Smooth muscle cell (in vitro differentiated cells): ENCODE data around the gene MICAL1. TPM values are rescaled to one million over a fixed set of nuclear protein-coding genes. Genes with fewer than 3 reads are reported as not detected.

Experiments used
- DNase-seq: peaks from one replicate; lab custom pipeline; 2025; ENCODE audit not compliant: unreplicated experiment; lab: John Stamatoyannopoulos, UW
- H2AFZ ChIP-seq: fragments of 200-600 bp; sonication (generic); 2 replicates; pipeline ENCODE4 v1.6.0; 2016; ENCODE audit warnings: antibody characterized with exemption, low read depth, mild to moderate bottlenecking
- H3F3A ChIP-seq: fragments of 200-600 bp; sonication (generic); 2 replicates; pipeline ENCODE4 v1.6.0; 2017; ENCODE audit warnings: antibody characterized with exemption, low read depth
- H3K27ac ChIP-seq: fragments of 200-600 bp; sonication (generic); 2 replicates; pipeline ENCODE4 v1.5.1; 2016; ENCODE audit warnings: low read depth, mild to moderate bottlenecking
- H3K27me3 ChIP-seq: fragments of 200-600 bp; sonication (generic); 2 replicates; pipeline ENCODE4 v1.6.1; 2016; ENCODE audit warnings: low read depth, mild to moderate bottlenecking
- H3K36me3 ChIP-seq: fragments of 200-600 bp; sonication (generic); 2 replicates; pipeline ENCODE4 v1.5.1; 2016; ENCODE audit warnings: low read depth
- H3K4me1 ChIP-seq: fragments of 200-600 bp; sonication (generic); 2 replicates; pipeline ENCODE4 v1.5.1; 2016; ENCODE audit warnings: low read depth
- H3K4me2 ChIP-seq: fragments of 200-600 bp; sonication (generic); 2 replicates; pipeline ENCODE4 v1.6.0; 2016; ENCODE audit warnings: mild to moderate bottlenecking
- H3K4me3 ChIP-seq: fragments of 200-600 bp; sonication (generic); 2 replicates; pipeline ENCODE4 v1.5.1; 2016; ENCODE audit warnings: mild to moderate bottlenecking
- H3K79me2 ChIP-seq: fragments of 200-600 bp; sonication (generic); 2 replicates; pipeline ENCODE4 v1.6.0; 2016; ENCODE audit warnings: low read depth, mild to moderate bottlenecking
- H3K9ac ChIP-seq: fragments of 200-600 bp; sonication (generic); 2 replicates; pipeline ENCODE4 v1.6.0; 2016; ENCODE audit warnings: low read depth
- H3K9me3 ChIP-seq: fragments of 200-600 bp; sonication (generic); replicated peaks from 2 replicates; pipeline ENCODE4 v1.5.1; 2016; ENCODE audit warnings: low read depth
- H4K20me1 ChIP-seq: fragments of 200-600 bp; sonication (generic); 2 replicates; pipeline ENCODE4 v1.6.0; 2016; ENCODE audit warnings: low read depth
- CTCF ChIP-seq: fragments of 200-600 bp; sonication (generic); IDR thresholded peaks from 2 replicates; pipeline ENCODE4 v1.5.1; 2017; ENCODE audit warnings: borderline replicate concordance, mild to moderate bottlenecking, antibody characterized with exemption; ENCODE audit not compliant: insufficient read depth, poor library complexity, severe bottlenecking
- WGBS: methylation state at CpG from one replicate; pipeline ENCODE4 v1.1.7; 2016; ENCODE audit warnings: low lambda C conversion rate; 5-methylcytosine and 5-hydroxymethylcytosine counted together
- polyA plus RNA-seq: library from polyadenylated mRNA; unstranded; fragments of >200 nt; fragmentation: Nextera tagmentation; extraction: Ambion mirVana; gene quantifications from 2 replicates; pipeline ENCODE4 v1.2.1, GENCODE V29; 2016
- total RNA-seq: library from RNA; depleted of rRNA; stranded (reverse); fragments of >200 nt; gene quantifications from 2 replicates; pipeline ENCODE4 v1.2.3, GENCODE V29; 2014

MICAL1 gene
- total and polyA plus RNA-seq, 2 experiments from 2014 or later, result 13.3 to 20.8 TPM

DNA sequence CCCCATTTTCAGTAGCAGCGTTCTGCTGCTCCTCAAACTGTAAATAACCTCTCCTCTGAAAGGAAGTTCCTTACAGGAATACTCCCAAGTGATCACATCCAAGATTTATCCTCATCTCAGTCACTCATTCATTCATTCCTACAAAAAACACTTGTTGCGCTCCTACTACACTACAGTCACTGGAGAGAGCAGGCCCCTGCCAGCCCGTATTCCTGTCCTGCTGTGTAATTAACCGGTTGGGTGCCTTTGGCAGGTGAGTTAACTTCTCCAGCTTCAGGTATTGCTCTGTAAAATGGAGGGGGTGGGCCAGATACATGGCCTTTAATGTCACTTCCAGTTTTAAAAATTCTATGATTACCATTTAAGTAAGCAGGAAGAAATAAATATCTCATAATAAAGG is 42.5 kb upstream of the MICAL1 start:
- H3K36me3 ChIP-seq, result no peaks in the 10 kb centered on the region
- 69% methylated on average over 4 of the region's 4 CpGs for WGBS
- TF ChIP-seq CTCF, result no peak
- H3F3A ChIP-seq, result no peaks in the 10 kb centered on the region
- H3K27me3 ChIP-seq, result no peaks in the 10 kb centered on the region
- no peaks in the 10 kb centered on the region for H3K9me3 ChIP-seq
- no peak overlapping the region for H3K4me2 ChIP-seq
- H3K4me1 ChIP-seq, result no peaks in the 10 kb centered on the region
- no peak overlapping the region for H2AFZ ChIP-seq
- DNase-seq, result no peak
- H3K9ac ChIP-seq, result no peak overlapping the region
- H3K79me2 ChIP-seq, result no peaks in the 10 kb centered on the region
- no peak overlapping the region for H3K27ac ChIP-seq
- H4K20me1 ChIP-seq, result no peaks in the 10 kb centered on the region
- no peak overlapping the region for H3K4me3 ChIP-seq

DNA sequence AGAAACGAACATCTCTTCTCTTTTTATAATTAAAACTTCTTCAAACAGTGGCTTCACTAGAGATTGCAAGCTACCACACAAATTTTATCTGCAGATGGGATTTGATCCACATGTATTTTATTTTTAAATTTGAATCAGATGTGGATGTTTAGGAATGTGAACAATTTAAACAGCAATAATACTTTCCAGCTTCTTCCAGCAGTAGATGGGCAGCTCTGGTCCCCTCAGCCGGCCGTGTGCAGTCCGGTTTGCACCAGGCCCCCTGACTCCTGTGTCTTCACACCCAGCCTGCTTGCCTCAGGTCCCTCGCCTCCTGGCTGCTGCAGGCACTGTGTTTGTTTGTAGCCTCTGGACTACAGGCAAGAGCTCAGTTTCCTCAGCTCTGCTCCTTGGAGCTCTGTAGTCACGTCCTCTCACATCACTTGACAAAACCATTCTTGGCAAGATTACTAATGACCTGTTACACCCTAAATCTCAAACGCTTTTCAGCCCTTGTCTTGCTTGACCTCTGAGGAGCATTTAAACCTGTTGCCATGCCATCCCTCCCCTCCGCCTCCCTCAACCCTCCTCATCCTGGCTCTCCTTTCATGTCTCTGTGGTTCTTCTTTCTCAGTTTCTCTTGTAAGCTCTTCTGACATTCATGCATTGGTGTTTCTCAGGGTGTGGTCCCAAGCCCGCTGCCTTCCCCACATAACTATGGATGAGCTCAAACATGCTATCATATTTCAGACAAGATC is 40.6 kb upstream of the MICAL1 start:
- Histone ChIP-seq H3K9ac (no peak overlapping the region), H3K9me3 (no peaks in the 10 kb centered on the region), H3K79me2 (no peaks in the 10 kb centered on the region), H3K4me1 (peaks cover 9% of the 10 kb centered on the region), H4K20me1 (no peaks in the 10 kb centered on the region), H3K27ac (no peak overlapping the region), H3K4me2 (no peak overlapping the region), H3F3A (no peaks in the 10 kb centered on the region), H3K36me3 (no peaks in the 10 kb centered on the region), H3K27me3 (no peaks in the 10 kb centered on the region), H3K4me3 (no peak overlapping the region), H2AFZ (no peak overlapping the region)
- 89% methylated on average over 9 of the region's 9 CpGs for WGBS
- TF ChIP-seq CTCF, result no peak
- DNase-seq, result no peak

DNA sequence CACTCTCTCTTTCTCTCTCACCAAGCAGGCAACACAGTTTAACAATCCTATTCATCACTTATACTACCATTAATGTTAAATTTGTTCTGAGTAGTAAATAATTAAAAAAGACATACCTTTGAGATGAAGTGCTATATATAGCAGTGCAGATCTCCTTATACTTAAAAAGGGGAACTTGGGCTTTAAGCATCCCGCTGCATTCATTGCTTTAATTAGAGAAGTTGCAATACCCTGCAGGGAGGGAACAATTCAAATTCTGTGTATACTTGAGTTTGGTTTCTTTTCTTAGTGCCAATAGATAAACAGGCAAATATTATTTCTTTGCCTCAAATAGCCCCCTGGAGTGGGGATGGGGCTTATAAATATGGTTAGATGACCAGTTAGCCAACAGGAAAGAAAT is 38.3 kb upstream of the MICAL1 start:
- Histone ChIP-seq H3K36me3 (no peaks in the 10 kb centered on the region), H4K20me1 (no peaks in the 10 kb centered on the region), H3K4me3 (no peak overlapping the region), H3K4me2 (no peak overlapping the region), H3K4me1 (peaks cover 9% of the 10 kb centered on the region), H3K9me3 (no peaks in the 10 kb centered on the region), H3K27me3 (no peaks in the 10 kb centered on the region), H3F3A (no peaks in the 10 kb centered on the region), H3K79me2 (no peaks in the 10 kb centered on the region), H2AFZ (no peak overlapping the region), H3K27ac (no peak overlapping the region), H3K9ac (no peak overlapping the region)
- no peak for DNase-seq
- no peak for TF ChIP-seq CTCF
- 91% methylated on average over 1 of the region's 1 CpG for WGBS
